ENCODE measurements around the gene PARP15.

GRCh38 chr3:122642935-122643334 is 65.5 kb downstream of the PARP15 start:
- no peak for TF ChIP-seq ZNF274 (IDR thresholded peaks at IDR 0.05; ENCODE audit: low read depth, low read length)
- no peak for TF ChIP-seq SUZ12 (IDR thresholded peaks at IDR 0.05; ENCODE audit: extremely low read depth, insufficient read depth, insufficient read length)

All from NT2/D1 (cell line).